ENCODE results near the gene UBAP1.
"Not testable (repeated sequence)": the region's sequence is repeated elsewhere in the genome, so short reads cannot be mapped to it uniquely, and the experiment has no call there.

UBAP1 gene

GRCh38 chr9:34226144-34226760, 47.4 kb downstream of the UBAP1 start:
- not testable (repeated sequence) for DNase-seq

- no peak for DNase-seq
These were observed 48.6 kb downstream of the UBAP1 start for GRCh38 chr9:34227445-34227844.

- DNase-seq, result no peak
These were observed 51.7 kb downstream of the UBAP1 start for GRCh38 chr9:34230556-34230955.

- DNase-seq, result no peak
These were observed 53.4 kb downstream of the UBAP1 start for GRCh38 chr9:34232201-34232600.

- no peak for DNase-seq
These were observed 54.8 kb downstream of the UBAP1 start for GRCh38 chr9:34233672-34234071.

GRCh38 chr9:34237836-34238235, 59.0 kb downstream of the UBAP1 start:
- no peak for DNase-seq

- no peak for DNase-seq
These were observed 61.2 kb downstream of the UBAP1 start for GRCh38 chr9:34240006-34240405.

GRCh38 chr9:34242830-34243229, 64.0 kb downstream of the UBAP1 start:
- no peak for DNase-seq

GRCh38 chr9:34245212-34245611, 66.4 kb downstream of the UBAP1 start:
- DNase-seq, result not testable (repeated sequence)

- no peak for DNase-seq
These were observed 67.6 kb downstream of the UBAP1 start for GRCh38 chr9:34246453-34246852.

GRCh38 chr9:34247782-34248181, 68.9 kb downstream of the UBAP1 start:
- DNase-seq, result not testable (repeated sequence)

- no peak for DNase-seq
These were observed 70.4 kb downstream of the UBAP1 start for GRCh38 chr9:34249274-34249673.

- DNase-seq, result no peak
These were observed 71.9 kb downstream of the UBAP1 start for GRCh38 chr9:34250721-34251120.

GRCh38 chr9:34252016-34252415, 73.2 kb downstream of the UBAP1 start:
- no peak for DNase-seq

GRCh38 chr9:34252670-34253459, 74.0 kb downstream of the UBAP1 start:
- DNase-seq, result peak; percentile 61 to 75

- no peak for DNase-seq
These were observed 74.6 kb downstream of the UBAP1 start for GRCh38 chr9:34253460-34253837.

- no peak for DNase-seq
These were observed 75.5 kb downstream of the UBAP1 start for GRCh38 chr9:34254141-34254913.

- DNase-seq, result no peak
These were observed 76.4 kb downstream of the UBAP1 start for GRCh38 chr9:34254966-34255825.

- DNase-seq, result no peak
These were observed 77.3 kb downstream of the UBAP1 start for GRCh38 chr9:34256104-34256503.

GRCh38 chr9:34256987-34257585, 78.2 kb downstream of the UBAP1 start:
- DNase-seq, result peak in 1 of 2 donors; percentile 9

GRCh38 chr9:34259315-34259714, 80.5 kb downstream of the UBAP1 start:
- DNase-seq, result no peak

- no peak for DNase-seq
These were observed 84.1 kb downstream of the UBAP1 start for GRCh38 chr9:34262971-34263370.

Measured in CD4-positive, alpha-beta T cell treated with Interleukin-1 beta for 1 hour (primary cell).